Inflammatory macrophage (primary cell): ENCODE results near the gene RBMS3.
A peak's percentile ranks its signal among the peaks of the same experiment; 100 is the strongest.

ENCODE experiments used
- DNase-seq, 2 donors: peaks; one replicate each; pipeline ENCODE4 v3.0.0-alpha.2; 2020 to 2022

Gene RBMS3

DNA sequence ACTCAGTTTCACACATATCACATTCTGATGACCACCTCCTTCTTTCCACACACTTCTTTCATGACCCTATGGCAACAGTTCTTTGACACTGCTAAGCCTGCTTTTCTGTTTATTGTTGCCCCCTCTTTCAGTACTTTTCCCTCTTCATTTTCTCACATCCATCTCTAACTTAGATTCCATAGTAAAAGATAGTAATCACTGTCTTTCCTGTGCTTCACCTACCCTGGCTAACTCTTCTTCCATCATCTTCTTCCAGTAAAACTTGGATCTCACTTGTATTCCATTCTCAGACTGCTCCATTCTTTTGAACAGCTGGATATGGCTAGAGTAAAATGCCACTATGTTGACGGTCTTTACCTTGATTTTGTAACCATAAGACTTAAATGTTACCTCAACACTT is 692.9 kb downstream of the RBMS3 start:
- DNase-seq: no peak

GRCh38 chr3:29976871-29977270 is 696.0 kb downstream of the RBMS3 start:
- DNase-seq: no peak

DNA sequence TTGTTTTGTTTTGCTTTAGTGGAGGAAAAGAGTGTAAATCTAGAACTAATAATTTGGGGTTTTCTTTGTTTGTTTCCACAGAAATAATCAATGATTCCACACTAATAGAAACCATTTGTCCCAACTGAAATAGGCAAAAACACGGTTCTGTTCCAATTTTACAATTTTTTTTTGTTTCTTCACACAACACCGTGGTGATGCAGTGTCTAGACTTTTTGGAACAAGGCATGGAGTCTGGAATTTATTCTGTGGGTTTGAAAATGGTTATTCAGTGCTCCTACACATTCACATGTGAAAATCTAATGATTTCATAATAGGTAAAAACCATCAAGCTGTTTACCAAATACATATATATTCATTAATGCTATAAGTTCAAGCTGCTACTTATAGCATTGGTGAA is 696.5 kb downstream of the RBMS3 start:
- DNase-seq: no peak

GRCh38 chr3:29978036-29978435 is 697.2 kb downstream of the RBMS3 start:
- no peak for DNase-seq

DNA sequence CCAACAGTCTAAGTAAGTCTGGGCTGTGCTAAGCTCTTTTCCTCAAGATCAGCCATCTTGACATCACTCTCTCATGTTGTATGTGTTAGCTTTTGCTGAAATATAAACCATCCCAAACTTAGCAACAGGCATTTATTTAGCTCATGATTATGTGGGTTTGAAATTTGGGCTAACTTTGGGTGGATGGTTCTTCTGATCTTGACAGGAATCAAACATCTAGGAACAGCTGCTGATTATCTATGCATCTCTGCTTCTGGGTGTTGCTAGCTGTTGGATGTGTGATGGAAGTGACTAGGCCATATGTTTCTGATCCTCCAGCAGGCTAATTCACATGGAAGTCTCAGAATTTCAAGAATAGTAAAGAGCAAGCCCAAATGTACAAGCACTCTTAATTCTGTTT is 710.3 kb downstream of the RBMS3 start:
- DNase-seq: no peak

DNA sequence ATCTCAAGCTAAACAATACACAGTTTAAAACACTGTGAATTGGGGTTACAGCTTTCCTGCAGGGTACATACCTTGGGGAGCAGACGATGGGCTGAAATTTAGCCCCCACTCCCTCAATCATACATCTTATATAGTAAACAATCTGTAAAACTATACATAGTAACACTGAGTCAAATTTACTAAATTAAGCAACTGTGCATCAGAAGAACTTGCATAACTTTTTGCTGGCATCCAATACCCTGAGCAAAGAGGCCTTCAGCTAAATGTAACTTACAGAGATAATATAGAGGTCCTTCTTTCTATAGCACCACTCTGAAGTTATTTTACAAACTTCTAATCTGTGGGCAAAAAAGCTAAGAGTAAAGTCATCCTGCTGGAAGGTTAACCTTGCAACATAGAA is 721.9 kb downstream of the RBMS3 start:
- DNase-seq: no peak

DNA sequence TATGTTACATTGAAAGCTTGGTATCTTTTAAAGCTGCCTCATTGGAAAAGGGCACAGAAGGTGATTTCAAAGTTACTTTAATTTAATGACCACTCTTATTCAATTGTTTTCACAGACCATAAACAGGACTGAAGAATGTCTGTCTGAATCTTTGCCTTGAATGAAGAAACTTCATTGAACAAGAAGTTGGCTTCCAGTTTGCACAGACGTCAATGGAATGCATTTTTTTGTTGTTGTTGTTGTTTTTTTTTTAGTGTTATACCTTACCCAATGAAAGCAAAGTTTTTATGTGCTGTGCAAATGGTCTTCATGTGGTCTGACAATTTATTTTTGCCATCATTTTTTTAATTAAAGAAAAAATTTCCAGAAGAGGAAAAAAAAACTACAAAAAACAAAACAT is 722.9 kb downstream of the RBMS3 start:
- DNase-seq: no peak

GRCh38 chr3:30004481-30004880 is 723.6 kb downstream of the RBMS3 start:
- DNase-seq: no peak

DNA sequence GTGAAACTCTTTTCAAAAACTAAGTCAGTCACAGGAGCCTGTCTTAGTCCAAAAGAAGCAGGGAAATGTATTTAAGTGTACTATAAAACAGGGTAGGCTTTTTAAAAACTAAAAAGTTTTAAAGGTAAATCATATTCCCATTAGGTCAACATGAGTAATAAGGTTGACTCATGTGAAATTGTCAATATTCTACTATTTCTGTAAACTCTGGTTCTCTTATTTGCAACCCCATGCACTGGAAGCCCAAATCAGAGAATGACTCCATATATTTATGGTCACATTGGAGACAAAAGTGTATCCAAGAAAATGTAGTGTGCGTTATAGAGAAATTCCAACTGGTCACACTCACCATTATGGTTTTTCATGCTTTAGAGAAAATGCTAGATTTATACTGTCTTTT is 725.2 kb downstream of the RBMS3 start:
- no peak for DNase-seq

DNA sequence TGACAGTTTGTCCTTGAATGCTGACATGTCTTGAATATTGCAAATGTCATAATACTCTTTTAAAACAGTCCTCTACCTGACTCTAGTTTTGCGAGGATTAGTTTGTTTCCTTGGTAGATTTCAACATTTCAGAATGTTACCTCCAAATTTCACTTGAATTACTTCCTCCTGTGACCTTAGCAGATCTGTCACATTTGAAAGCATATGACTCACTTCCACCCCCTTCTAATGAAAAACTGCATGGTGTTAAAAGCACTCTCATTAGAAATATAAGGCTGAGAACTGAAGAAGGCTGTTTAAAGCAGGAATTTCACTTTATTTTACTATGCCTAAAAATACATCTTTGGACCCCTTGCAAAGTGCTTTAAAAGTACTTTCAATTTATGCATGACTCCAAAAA is 726.8 kb downstream of the RBMS3 start:
- DNase-seq: peak; percentile 58 to 63

DNA sequence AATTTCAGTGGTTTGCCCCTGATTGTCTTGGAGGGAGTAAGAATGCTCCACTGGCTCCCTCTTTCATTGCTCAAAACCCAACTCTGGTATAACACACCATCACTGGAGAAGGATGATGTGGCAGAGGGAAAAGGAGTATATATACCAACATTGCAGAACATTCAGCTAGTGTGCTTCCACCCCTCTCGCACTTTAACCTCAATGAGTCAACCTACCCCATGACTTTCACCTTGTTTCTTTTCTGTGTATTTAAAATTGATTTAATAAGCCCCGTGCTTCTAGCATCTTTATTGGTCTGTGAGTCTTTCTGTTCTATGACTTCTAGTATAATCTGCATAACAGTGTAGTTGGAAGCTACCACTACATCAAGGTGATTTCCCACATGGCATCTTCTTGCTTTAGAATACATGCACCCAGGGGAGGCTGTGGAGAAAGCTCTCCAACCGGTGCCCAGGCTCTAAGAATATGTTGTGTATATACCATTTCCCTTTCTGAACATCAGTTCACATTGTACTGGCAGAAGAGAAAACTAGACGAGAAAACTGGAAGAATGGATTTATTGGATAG is 730.4 kb downstream of the RBMS3 start:
- DNase-seq: no peak

DNA sequence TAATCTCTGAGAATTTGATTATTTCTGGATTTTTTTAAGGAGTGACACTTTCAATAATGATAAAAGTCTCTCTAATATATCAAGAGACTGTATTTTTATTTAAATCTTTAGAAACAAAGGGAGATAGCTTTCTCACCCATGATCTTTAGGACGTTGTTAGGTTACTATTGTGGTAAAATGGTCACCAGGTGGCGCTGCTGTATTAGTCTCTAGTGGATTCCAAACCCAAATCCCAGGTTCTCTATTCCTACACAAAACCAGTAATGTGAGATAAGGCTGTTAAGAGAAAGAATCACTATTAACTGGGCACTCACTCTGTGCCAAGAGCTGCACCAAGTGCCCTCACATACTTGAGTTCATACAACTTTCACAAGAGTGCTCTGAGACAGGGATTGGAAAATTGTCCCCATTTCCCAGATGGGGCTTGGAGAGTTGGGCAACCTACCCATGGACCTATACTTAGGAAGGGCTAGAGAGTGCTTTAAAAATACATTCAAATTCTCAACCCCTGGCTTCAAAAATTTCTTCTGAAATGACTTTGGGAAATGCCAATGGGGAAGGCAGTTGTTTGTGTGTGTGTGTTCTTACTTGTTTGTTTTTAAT is 732.2 kb downstream of the RBMS3 start:
- DNase-seq: peak; percentile 76 to 83

DNA sequence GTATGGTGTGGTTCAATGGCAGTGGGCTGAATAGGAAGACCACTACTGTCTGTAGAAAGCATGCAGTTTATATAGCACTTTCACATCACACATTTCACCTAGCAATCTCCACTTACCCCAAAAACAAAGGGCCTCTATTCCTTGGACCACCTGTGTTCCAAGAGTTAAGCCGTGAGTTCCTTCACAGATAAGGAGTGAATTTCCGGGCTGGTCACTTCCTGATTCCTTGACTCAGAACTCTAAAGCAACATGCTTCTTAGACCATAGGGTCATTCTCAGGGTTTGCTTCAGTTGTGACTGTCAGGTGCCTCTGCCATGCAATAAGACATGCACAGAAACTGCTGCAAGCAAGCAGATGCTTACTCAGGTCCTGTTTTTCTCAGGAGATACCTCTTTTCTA is 737.0 kb downstream of the RBMS3 start:
- peak in 1 of 2 donors; percentile 12 for DNase-seq

GRCh38 chr3:30020380-30020779 is 739.5 kb downstream of the RBMS3 start:
- DNase-seq: no peak

- no peak for DNase-seq
Measured at GRCh38 chr3:30024466-30024865, 743.6 kb downstream of the RBMS3 start.

GRCh38 chr3:30026851-30027250 is 746.0 kb downstream of the RBMS3 start:
- no peak for DNase-seq

DNA sequence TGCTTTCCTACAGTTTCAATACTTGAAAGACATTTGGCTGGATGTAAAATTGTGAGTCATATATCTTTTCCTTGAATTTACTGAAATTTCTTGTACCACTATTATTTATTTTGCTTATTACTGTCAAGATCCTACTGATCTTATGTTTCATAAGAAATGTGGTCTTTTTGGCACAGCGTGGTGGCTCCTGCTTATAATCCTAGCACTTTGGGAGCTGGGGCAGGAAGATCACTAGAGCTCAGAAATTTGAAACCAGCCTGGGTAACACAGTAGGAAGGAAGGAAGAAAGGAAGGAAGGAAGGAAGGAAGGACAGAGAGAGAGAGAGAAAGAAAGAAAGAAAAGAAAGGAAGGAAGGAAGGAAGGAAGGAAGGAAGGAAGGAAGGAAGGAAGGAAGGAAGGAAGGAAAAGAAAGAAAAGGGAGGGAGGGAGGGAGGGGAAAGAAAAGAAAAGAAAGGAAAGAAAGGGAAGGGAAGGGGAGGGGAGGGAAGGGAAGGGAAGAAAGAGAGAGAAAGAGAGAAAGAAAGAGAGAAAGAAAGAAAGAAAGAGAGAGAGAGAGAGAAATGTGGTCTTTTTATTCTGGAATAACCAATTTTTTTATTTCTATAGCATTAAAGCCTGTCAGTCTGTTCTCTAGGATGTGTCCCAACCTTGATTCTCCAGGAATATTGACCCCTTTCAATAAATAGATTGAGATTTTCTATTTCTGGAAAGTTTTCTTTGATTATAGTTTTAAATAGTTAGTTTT is 753.5 kb downstream of the RBMS3 start:
- no peak for DNase-seq

GRCh38 chr3:30035935-30036567 is 755.2 kb downstream of the RBMS3 start:
- no peak for DNase-seq

GRCh38 chr3:30040126-30040525 is 759.3 kb downstream of the RBMS3 start:
- peak; percentile 49 to 81 for DNase-seq

DNA sequence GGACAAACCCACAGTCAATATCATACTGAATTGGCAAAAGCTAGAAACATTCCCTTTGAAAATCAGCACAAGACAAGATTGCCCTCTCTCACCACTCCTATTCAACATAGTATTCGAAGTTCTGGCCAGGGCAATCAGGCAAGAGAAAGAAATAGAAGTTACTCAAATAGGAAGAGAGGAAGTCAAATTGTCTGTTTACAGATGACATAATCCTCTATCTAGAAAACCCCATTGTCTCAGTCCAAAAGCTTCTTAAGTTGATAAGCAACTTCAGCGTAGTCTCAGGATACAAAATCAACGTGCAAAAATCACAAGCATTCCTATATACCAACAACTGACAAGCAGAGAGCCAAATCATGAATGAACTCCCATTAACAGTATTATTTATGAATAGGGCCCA is 760.6 kb downstream of the RBMS3 start:
- peak; percentile 8 to 54 for DNase-seq

DNA sequence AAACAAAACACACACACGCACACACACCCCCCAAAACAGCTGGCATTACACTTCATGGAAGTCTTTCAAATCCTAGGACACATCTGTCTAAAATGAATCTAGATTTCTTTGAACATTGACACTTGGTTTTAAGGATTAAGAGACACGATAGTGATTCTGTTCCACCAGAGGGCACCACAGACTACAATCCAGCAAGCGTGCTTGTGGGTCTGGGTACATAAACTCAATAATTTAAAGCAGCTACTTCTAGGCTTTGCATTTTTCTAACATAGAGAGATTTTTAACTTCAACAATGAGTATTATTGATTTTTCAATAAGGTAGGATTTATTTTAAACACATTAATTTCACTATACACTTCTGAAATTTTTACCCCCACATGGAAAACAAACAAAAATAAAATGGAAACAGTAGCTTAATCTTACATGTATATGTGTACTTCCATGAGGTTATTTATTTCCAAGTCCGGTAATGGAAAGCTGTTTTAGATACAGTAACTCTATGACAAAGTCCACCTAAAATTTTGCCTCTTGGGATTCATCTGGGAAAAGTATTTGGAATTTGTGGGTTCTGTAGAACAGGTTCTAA is 761.5 kb downstream of the RBMS3 start:
- peak; percentile 75 to 77 for DNase-seq

- DNase-seq: no peak
Measured at GRCh38 chr3:30042916-30043555, 762.2 kb downstream of the RBMS3 start.

DNA sequence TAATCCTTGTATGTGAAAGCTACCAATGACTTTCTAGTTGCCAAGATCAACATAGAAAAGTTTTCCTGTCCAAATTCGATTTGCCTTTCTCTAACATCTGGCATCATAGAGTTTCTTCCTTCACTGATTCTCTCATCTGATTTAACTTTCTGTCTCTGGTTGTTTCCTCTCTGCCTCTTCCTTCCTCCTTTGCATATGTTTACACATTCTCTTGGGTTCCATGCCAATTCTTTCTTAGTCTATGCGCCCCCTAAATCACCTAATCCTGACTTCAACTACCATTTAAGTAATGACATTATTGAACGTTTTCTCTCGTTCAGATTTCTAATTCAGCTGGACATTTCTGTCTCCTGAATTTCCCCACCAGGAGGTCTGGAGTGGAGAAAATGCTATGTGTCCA is 763.6 kb downstream of the RBMS3 start:
- DNase-seq: no peak
